ENCODE data around the gene SLMAP.

Gene SLMAP

GRCh38 chr3:57937092-57937491 lies 181.0 kb downstream of the SLMAP start:
- TF ChIP-seq CTCF (IDR thresholded peaks at IDR 0.05; ENCODE audit: control insufficient read depth, insufficient read depth, low read depth, low read length, missing control alignments), result no peak
- no peak overlapping the region for H3K4me3 ChIP-seq (ENCODE audit: control insufficient read depth, low read depth, low read length)
- no peak for DNase-seq (ENCODE audit: low read depth)

- no peak for TF ChIP-seq CTCF (IDR thresholded peaks at IDR 0.05; ENCODE audit: control insufficient read depth, insufficient read depth, low read depth, low read length, missing control alignments)
- DNase-seq (ENCODE audit: low read depth), result no peak
- no peak overlapping the region for H3K4me3 ChIP-seq (ENCODE audit: control insufficient read depth, low read depth, low read length)
Measured at GRCh38 chr3:57939775-57940174, 183.7 kb downstream of the SLMAP start.

- TF ChIP-seq CTCF (IDR thresholded peaks at IDR 0.05; ENCODE audit: control insufficient read depth, insufficient read depth, low read depth, low read length, missing control alignments), result no peak
- H3K4me3 ChIP-seq (ENCODE audit: control insufficient read depth, low read depth, low read length), result no peak overlapping the region
Measured at GRCh38 chr3:57942388-57942787, 186.3 kb downstream of the SLMAP start.

DNA sequence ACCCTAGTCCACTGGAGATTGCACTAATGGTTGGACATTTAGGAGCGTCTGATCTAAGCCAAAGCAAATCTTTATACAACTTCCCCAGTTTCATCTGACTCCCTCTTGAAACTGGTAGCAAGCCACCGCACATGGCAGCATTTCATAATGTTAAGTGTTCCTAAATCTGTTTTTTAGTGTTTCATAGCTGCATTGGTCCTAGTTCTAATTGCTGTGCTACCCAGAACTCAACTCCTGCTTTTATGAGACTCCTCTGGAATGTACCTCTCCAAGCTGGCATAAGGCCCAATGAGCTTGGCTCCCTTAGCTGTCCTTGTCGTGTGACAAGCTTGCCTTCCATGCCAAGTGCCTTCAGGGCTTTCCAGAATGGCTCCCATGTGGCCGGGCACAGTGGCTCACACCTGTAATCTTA lies 186.8 kb downstream of the SLMAP start:
- TF ChIP-seq CTCF (IDR thresholded peaks at IDR 0.05; ENCODE audit: control insufficient read depth, insufficient read depth, low read depth, low read length, missing control alignments), result no peak
- H3K4me3 ChIP-seq (ENCODE audit: control insufficient read depth, low read depth, low read length), result no peak overlapping the region
- no peak for DNase-seq (ENCODE audit: low read depth)

More at GRCh38 chr3:57942388-57942787, 186.3 kb downstream of the SLMAP start:
- DNase-seq (ENCODE audit: low read depth), result no peak

GRCh38 chr3:57943525-57944495 lies 187.7 kb downstream of the SLMAP start:
- DNase-seq (ENCODE audit: low read depth), result no peak
- no peak overlapping the region for H3K4me3 ChIP-seq (ENCODE audit: control insufficient read depth, low read depth, low read length)
- TF ChIP-seq CTCF (IDR thresholded peaks at IDR 0.05; ENCODE audit: control insufficient read depth, insufficient read depth, low read depth, low read length, missing control alignments), result no peak

DNA sequence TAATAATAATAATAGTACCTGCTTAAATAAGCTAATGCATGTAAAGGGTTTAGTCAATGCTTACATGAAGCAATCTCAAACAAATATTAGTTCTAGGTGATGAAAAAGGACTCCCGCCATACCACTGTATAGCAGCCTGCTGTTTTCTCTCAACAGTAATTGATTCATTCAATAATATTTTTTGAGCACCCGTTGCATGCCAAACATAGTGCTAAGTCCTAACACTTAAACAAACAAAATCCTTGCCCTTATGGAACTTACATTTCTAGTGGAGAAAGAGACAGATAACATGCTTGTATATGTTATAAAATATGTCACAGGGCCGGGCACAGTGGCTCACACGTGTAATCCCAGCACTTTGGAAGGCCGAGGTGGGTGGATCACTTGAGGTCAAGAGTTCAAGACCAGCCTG lies 190.9 kb downstream of the SLMAP start:
- no peak for DNase-seq (ENCODE audit: low read depth)
- no peak for TF ChIP-seq CTCF (IDR thresholded peaks at IDR 0.05; ENCODE audit: control insufficient read depth, insufficient read depth, low read depth, low read length, missing control alignments)

More for the DNA sequence above, 190.9 kb downstream of the SLMAP start:
- H3K4me3 ChIP-seq (ENCODE audit: control insufficient read depth, low read depth, low read length), result no peak overlapping the region

Data from AG09309 (cell line).